Pons (tissue), 1 donor: ENCODE data around the gene TMEM43.
"Not testable (repeated sequence)": the region's sequence is repeated elsewhere in the genome, so short reads cannot be mapped to it uniquely, and the experiment has no call there.

ENCODE experiments used
- DNase-seq: peaks from one replicate; pipeline ENCODE4 v3.0.0-alpha.2; 2016; ENCODE audit warnings: low spot score

TMEM43 gene, protein sequence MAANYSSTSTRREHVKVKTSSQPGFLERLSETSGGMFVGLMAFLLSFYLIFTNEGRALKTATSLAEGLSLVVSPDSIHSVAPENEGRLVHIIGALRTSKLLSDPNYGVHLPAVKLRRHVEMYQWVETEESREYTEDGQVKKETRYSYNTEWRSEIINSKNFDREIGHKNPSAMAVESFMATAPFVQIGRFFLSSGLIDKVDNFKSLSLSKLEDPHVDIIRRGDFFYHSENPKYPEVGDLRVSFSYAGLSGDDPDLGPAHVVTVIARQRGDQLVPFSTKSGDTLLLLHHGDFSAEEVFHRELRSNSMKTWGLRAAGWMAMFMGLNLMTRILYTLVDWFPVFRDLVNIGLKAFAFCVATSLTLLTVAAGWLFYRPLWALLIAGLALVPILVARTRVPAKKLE

GRCh38 chr3:14124615-14125192, at the start of gene TMEM43, which contains the start of gene CHCHD4:
Gene TMEM43, plus strand, starts transcription at chr3:14125052. Its CDS starts 142 bp downstream, at chr3:14125194.
Gene CHCHD4, minus strand, starts transcription at chr3:14124870. Its CDS starts 194 bp downstream, at chr3:14124676.
- peak; percentile 99 for DNase-seq

DNA sequence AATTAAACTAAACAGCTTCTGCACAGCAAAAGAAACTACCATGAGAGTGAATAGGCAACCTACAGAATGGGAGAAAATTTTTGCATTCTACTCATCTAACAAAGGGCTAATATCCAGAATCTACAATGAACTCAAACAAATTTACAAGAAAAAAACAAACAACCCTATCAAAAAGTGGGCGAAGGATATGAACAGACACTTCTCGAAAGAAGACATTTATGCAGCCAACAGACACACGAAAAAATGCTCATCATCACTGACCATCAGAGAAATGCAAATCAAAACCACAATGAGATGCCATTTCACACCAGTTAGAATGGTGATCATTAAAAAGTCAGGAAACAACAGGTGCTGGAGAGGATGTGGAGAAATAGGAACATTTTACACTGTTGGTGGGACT, 49.6 kb upstream of the TMEM43 start:
- DNase-seq, result not testable (repeated sequence)

- no peak for DNase-seq
Measured at GRCh38 chr3:14077310-14077709, 47.5 kb upstream of the TMEM43 start.

- DNase-seq, result no peak
Measured at GRCh38 chr3:14082108-14082657, 42.7 kb upstream of the TMEM43 start.

GRCh38 chr3:14087461-14087860, 37.4 kb upstream of the TMEM43 start:
- DNase-seq, result not testable (repeated sequence)

- DNase-seq, result not testable (repeated sequence)
Measured at GRCh38 chr3:14091959-14092358, 32.9 kb upstream of the TMEM43 start.

GRCh38 chr3:14092464-14092863, 32.4 kb upstream of the TMEM43 start:
- no peak for DNase-seq

GRCh38 chr3:14093831-14094230, 31.0 kb upstream of the TMEM43 start:
- DNase-seq, result no peak

DNA sequence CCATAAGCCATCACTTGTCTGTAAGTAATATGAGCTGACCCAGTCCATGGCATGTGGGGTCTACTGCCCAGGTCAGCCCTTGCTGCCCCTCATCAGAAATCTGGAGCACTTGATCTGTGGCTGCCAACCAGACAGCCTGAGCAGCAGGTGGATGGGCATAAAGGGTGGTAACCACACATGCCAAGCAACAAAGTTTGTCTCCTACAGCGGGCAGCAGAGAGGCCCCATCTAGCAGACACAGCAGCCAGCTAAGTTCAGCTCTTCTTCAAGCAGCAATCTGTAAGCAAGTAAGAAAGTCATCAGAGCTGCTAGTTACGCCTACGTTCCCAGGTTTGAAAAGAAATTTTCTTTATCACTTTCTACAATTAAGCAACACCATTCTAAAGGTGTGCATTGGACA, 28.1 kb upstream of the TMEM43 start:
- DNase-seq, result no peak

DNA sequence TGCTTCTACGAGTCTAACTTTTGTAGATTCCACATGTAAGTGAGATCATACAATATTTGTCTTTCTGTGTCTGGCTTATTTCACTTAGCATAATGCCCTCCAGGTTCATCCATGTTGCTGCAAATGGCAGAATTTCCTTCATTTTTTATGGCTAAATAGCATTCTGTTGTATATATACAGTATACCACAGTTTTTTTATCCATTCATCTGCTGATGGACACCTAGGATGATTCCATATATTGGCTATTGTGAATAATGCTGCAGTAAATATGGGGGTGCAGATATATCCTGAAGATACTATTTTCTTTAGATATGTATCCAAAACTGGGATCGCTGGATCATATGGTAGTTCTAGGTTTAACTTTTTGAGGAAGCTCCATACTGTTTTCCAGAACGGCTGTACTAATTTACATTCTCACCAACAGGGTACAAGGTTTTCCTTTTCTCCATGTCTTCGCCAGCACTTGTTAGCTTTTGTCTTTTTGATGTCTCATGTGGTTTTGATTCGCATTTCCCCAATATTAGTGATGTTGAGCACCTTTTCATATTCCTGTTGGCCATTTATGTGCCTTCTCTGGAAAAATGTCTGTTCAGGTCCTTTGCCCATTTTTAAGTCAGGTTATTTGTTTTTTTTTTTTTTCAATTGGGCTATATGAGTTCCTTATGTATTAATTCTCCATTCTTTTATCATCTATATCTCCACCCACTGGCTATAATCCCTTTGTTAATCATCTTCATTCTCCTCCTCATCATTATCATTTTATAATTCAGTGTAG, 27.0 kb upstream of the TMEM43 start:
- no peak for DNase-seq

- not testable (repeated sequence) for DNase-seq
Measured at GRCh38 chr3:14109821-14110220, 15.0 kb upstream of the TMEM43 start.

GRCh38 chr3:14110699-14111098, 14.2 kb upstream of the TMEM43 start:
- DNase-seq, result no peak

DNA sequence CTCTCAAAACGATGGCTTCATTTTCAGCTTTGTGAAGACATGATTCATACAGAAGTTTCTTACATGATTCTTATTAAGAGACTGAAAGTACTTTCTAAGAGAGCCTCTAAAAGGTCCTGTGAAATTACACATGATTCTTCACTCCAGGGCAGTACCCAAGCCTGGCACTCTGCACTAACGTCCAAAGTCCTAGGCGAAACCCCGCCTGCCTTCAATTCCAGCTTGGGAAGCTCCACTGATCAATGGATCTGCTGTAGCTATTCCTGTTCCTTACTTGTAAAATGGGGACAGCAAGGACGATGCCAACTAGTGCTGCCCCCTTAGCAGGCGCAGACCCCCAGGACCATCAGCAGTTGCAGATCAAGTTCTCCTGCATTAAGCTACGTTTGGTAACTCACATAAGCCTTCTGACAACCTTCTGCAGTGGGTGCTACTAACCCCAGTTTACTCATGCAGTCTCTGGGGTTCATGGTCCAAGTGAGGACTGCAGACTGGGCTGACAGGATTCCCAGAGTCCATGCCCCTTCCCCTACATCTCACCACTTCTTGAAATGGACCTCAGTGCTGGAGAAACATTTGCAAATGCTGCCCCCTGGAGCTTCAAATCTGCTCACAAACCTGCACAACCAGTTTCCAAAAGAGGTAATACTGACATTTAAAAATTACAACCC, 10.8 kb upstream of the TMEM43 start:
- DNase-seq, result no peak

DNA sequence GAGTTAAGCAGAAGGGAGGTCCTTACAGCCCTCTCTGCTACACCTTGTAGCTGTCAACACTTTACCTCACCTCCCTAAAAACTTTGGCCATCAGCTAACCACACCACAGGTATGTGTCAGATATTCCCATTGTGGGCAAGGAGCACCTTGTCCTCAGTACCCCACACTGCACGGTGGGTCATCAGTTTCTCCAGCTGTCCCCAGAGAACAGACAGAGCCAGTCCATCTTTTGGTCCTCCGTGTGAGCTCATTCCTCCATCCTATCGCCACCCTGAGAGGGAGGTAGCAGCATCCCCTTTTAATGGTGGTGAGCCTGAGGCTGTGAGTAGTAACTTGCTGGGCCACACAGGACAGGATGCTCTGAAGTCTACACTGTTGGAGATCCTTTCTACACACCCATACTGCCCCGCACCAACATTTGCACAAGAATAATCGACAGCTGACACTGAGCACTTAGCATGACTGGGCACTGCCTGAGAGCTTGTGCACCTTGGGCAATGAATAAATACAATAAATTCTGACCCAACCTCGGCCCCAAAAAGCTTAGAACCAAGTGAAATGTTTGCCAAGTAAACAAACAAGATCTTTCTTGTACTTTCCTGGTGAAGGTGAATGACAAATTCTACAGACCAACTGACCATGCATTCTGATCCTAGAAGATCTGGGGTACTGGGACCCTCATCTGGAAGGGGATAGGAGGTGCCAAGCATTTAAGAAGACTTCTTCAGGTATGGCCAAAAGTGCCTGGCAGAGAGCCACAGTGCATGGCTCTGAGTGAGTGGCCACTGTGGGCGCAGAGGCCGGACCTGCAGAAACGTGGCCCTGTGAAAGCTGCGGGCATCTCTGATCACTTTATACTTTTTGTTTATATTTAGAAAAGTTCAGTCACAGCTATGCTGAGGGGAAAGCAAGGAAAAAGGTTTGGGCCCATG, 7.1 kb upstream of the TMEM43 start:
- no peak for DNase-seq

GRCh38 chr3:14118400-14119381, 6.2 kb upstream of the TMEM43 start:
- DNase-seq, result no peak

GRCh38 chr3:14119651-14120050, 5.2 kb upstream of the TMEM43 start:
- DNase-seq, result no peak

DNA sequence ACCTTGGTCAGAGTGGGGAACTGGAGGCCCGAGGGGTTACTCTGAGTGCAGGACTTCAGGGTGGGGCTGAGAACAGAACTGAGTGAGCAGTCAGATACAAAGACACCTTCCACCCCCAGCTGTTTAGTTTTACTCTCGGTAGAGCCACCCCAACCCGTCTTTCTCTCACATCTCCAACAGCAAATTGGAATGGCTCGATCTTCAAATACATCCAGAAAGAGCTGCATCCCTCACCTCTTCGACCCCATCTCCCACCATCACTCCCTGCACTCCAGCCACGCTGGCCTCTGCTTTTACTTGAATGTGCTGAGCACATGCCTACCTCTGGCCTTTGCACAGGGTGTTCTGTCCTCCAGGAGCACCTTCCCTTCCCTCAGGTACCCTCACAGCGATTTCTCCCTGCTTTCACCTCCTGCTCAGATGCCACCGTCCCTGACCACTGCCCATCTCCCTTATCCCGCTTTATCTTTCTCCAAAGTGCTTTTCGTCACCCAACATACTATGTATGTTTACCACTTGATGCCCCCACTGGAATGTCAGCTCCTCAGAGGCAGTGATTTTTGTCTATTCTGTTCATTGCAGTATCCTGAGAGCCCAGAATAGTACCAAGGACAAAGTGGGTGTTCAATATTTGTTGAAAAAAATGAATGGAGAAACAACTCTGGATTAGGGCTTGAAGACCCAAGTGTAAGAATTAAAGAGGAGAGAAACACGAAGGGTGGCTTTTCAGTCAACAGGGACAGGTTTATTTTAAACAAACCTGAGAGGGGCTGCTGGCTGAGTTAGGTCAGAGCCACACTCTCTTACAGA, 4.5 kb upstream of the TMEM43 start:
- no peak for DNase-seq

DNA sequence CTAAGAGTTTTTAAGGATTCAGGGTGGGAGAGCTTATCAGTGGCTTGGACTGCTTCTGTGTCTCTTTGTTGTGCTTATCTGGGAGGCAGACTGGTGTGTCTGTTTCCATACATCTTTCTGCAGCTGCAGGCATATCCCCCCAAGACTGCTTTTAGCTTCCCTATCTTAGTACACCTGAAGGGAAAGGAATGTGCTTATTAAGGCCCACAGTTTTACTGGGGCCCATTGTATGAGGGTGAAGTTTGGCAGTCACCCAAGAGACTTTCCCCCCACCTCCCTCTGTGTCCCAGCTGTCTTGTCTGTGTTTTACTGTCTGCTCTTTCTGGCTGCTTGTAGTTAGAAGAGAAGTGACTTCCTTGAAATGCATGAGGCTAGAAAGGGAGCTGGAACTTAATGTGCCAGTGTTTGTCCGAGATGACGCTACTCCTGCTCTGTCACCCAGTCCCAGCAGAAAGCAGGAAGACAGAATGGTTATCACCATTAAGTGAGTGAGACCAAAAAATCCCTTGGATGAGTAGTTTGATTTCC, 3.9 kb upstream of the TMEM43 start:
- not testable (repeated sequence) for DNase-seq
